ENCODE data around the gene SCP2. TPM values are rescaled to one million over a fixed set of nuclear protein-coding genes. Genes with fewer than 3 reads are reported as not detected.

Gene SCP2
- total and polyA plus RNA-seq, 4 donors = 85.6 to 157 (median 128) TPM

GRCh38 chr1:53092659-53093450 lies 165.8 kb downstream of the SCP2 start:
- Histone ChIP-seq H3K36me3 (ENCODE audit: control insufficient read depth in 4 of 4, insufficient read depth in 4 of 4, low read length in 4 of 4) (peaks cover 0 to 2% (median 0%) of the 10 kb centered on the region in 4 donors), H3K4me3 (no peak overlapping the region), H3K9me3 (ENCODE audit: control insufficient read depth in 4 of 4, insufficient read depth in 3 of 4, low read length in 3 of 4) (peaks cover 0 to 4% (median under 1%) of the 10 kb centered on the region in 4 donors), H3K27me3 (ENCODE audit: control insufficient read depth in 3 of 3, insufficient read depth in 3 of 3, low read length in 2 of 3) (no peaks in the 10 kb centered on the region), H3K9ac (ENCODE audit: insufficient read depth in 1 of 2, low read length in 2 of 2) (no peak overlapping the region), H3K27ac (ENCODE audit: low read depth in 1 of 2, low read length in 1 of 2) (no peak overlapping the region), H3K4me1 (ENCODE audit: control insufficient read depth in 5 of 5, insufficient read depth in 5 of 5, low read length in 5 of 5) (peaks cover 0 to 7% (median 0%) of the 10 kb centered on the region in 5 donors)
- no peak for TF ChIP-seq CTCF (IDR thresholded peaks at IDR 0.05; ENCODE audit: control extremely low read depth, extremely low read depth)
- ATAC-seq (ENCODE audit: insufficient read depth, low FRiP score) (no peak), DNase-seq (no peak)
- WGBS, 2 donors = 91 to 93% methylated on average over 30 to 33 of the region's 33 CpGs

- ATAC-seq (ENCODE audit: insufficient read depth, low FRiP score) = no peak
- Histone ChIP-seq H3K27ac (ENCODE audit: low read depth in 1 of 2, low read length in 1 of 2) (no peak overlapping the region), H3K27me3 (ENCODE audit: control insufficient read depth in 3 of 3, insufficient read depth in 3 of 3, low read length in 2 of 3) (no peaks in the 10 kb centered on the region), H3K4me1 (ENCODE audit: control insufficient read depth in 5 of 5, insufficient read depth in 5 of 5, low read length in 5 of 5) (peaks cover 0 to 7% (median 0%) of the 10 kb centered on the region in 5 donors), H3K36me3 (ENCODE audit: control insufficient read depth in 4 of 4, insufficient read depth in 4 of 4, low read length in 4 of 4) (no peaks in the 10 kb centered on the region), H3K4me3 (no peak overlapping the region), H3K9me3 (ENCODE audit: control insufficient read depth in 4 of 4, insufficient read depth in 3 of 4, low read length in 3 of 4) (peaks cover 0 to 4% (median under 1%) of the 10 kb centered on the region in 4 donors), H3K9ac (ENCODE audit: insufficient read depth in 1 of 2, low read length in 2 of 2) (no peak overlapping the region)
- DNase-seq = no peak
- 88 to 95% methylated on average over 8 of the region's 8 CpGs for WGBS, 2 donors
- TF ChIP-seq CTCF (IDR thresholded peaks at IDR 0.05; ENCODE audit: control extremely low read depth, extremely low read depth) = no peak
Observed at GRCh38 chr1:53093451-53093754, 166.3 kb downstream of the SCP2 start.

- H3K27me3 ChIP-seq (ENCODE audit: control insufficient read depth in 3 of 3, insufficient read depth in 3 of 3, low read length in 2 of 3) = no peaks in the 10 kb centered on the region
- peaks cover 0 to 7% (median 0%) of the 10 kb centered on the region in 5 donors for H3K4me1 ChIP-seq (ENCODE audit: control insufficient read depth in 5 of 5, insufficient read depth in 5 of 5, low read length in 5 of 5)
- ATAC-seq (ENCODE audit: insufficient read depth, low FRiP score) = no peak
- H3K27ac ChIP-seq (ENCODE audit: low read depth in 1 of 2, low read length in 1 of 2) = no peak overlapping the region
- H3K4me3 ChIP-seq = no peak overlapping the region
- TF ChIP-seq CTCF (IDR thresholded peaks at IDR 0.05; ENCODE audit: control extremely low read depth, extremely low read depth) = no peak
- no peak overlapping the region for H3K9ac ChIP-seq (ENCODE audit: insufficient read depth in 1 of 2, low read length in 2 of 2)
- WGBS, 2 donors = 91% methylated on average over 20 of the region's 20 CpGs
- H3K36me3 ChIP-seq (ENCODE audit: control insufficient read depth in 4 of 4, insufficient read depth in 4 of 4, low read length in 4 of 4) = no peaks in the 10 kb centered on the region
- H3K9me3 ChIP-seq (ENCODE audit: control insufficient read depth in 4 of 4, insufficient read depth in 3 of 4, low read length in 3 of 4) = peaks cover 0 to 4% (median under 1%) of the 10 kb centered on the region in 4 donors
- DNase-seq = no peak
Observed at GRCh38 chr1:53093778-53094532, 166.9 kb downstream of the SCP2 start.
